Adrenal gland (tissue), 5 donors: ENCODE results near the gene FYB1.

Experiments used
- POLR2A ChIP-seq, 2 donors: fragments of 450-650 bp; IDR thresholded peaks; one replicate each; pipeline ENCODE4 v1.6.1; 2017; ENCODE audit warnings: antibody characterized with exemption in 2 of 2, mild to moderate bottlenecking in 2 of 2, moderate library complexity in 1 of 2
- TF ChIP-seq, protein P1 (sequence below), 6 experiments: fragments of 450-650 bp in 4 of 6; fragments of 200-600 bp in 2 of 6; sonication (generic) in 1 of 6; IDR thresholded peaks; 1 replicate in 5 of 6; 2 replicates in 1 of 6; pipeline versions ENCODE4 v1.5.1 to v1.8.0; 2016 to 2021; ENCODE audit warnings: antibody characterized with exemption in 6 of 6, mild to moderate bottlenecking in 2 of 6, moderate library complexity in 1 of 6
- donor health status: DM: no; HTN: no; CAD: no.

DNA sequence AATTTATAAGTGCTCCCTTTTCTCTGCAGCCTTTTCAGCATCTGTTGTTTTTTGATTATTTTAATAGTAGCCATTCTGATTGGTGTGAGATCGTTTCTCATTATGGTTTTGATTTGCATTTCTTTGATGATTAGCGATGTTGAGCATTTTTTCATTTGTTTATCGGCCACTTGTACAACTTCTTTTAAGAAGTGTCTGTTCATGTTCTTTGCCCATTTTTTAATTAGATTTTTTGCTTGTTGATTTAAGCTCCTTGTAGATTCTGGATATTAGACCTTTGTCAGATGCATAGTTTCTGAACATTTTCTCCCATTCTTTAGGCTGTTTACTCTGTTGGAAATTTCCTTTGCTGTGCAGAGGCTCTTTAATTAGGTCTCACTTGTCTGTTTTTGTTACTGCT, 46.3 kb downstream of the FYB1 start:
- TF ChIP-seq, protein P1, sequence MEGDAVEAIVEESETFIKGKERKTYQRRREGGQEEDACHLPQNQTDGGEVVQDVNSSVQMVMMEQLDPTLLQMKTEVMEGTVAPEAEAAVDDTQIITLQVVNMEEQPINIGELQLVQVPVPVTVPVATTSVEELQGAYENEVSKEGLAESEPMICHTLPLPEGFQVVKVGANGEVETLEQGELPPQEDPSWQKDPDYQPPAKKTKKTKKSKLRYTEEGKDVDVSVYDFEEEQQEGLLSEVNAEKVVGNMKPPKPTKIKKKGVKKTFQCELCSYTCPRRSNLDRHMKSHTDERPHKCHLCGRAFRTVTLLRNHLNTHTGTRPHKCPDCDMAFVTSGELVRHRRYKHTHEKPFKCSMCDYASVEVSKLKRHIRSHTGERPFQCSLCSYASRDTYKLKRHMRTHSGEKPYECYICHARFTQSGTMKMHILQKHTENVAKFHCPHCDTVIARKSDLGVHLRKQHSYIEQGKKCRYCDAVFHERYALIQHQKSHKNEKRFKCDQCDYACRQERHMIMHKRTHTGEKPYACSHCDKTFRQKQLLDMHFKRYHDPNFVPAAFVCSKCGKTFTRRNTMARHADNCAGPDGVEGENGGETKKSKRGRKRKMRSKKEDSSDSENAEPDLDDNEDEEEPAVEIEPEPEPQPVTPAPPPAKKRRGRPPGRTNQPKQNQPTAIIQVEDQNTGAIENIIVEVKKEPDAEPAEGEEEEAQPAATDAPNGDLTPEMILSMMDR (IDR thresholded peaks at IDR 0.05): no peak
- TF ChIP-seq POLR2A (IDR thresholded peaks at IDR 0.05): no peak
